GM23248 (cell line): ENCODE measurements around the gene SIK3. TPM values are rescaled to one million over a fixed set of nuclear protein-coding genes. Genes with fewer than 3 reads are reported as not detected.
"Not testable (repeated sequence)": the region's sequence is repeated elsewhere in the genome, so short reads cannot be mapped to it uniquely, and the experiment has no call there.

Experiments
- DNase-seq: peaks from one replicate; pipeline ENCODE4 v3.0.0-alpha.2; 2015
- H2AFZ ChIP-seq: fragments of 200-600 bp; sonication (generic); 2 replicates; pipeline ENCODE4 v1.6.1; 2016; ENCODE audit warnings: antibody characterized with exemption
- H3F3A ChIP-seq: fragments of 200-600 bp; sonication (generic); 2 replicates; pipeline ENCODE4 v1.6.1; 2016; ENCODE audit warnings: mild to moderate bottlenecking, antibody characterized with exemption, mixed run types; ENCODE audit not compliant: insufficient read depth
- H3K27ac ChIP-seq: fragments of 200-600 bp; sonication (generic); 2 replicates; pipeline ENCODE4 v1.5.1; 2016; ENCODE audit warnings: mild to moderate bottlenecking
- H3K27me3 ChIP-seq: fragments of 200-600 bp; sonication (generic); replicated peaks from 2 replicates; pipeline ENCODE4 v1.6.1; 2016; ENCODE audit warnings: mild to moderate bottlenecking; ENCODE audit not compliant: insufficient read depth
- H3K36me3 ChIP-seq: fragments of 200-600 bp; sonication (generic); 2 replicates; pipeline ENCODE4 v1.6.1; 2016; ENCODE audit warnings: low read depth, mild to moderate bottlenecking
- H3K4me1 ChIP-seq: fragments of 200-600 bp; sonication (generic); 2 replicates; pipeline ENCODE4 v1.6.1; 2016; ENCODE audit warnings: mild to moderate bottlenecking; ENCODE audit not compliant: insufficient read depth
- H3K4me2 ChIP-seq: fragments of 200-600 bp; sonication (generic); one replicate; pipeline ENCODE4 v1.6.1; 2016; ENCODE audit warnings: mild to moderate bottlenecking; ENCODE audit not compliant: unreplicated experiment
- H3K4me3 ChIP-seq: fragments of 200-600 bp; sonication (generic); 2 replicates; pipeline ENCODE4 v1.5.1; 2016; ENCODE audit warnings: mild to moderate bottlenecking
- H3K79me2 ChIP-seq: fragments of 200-600 bp; sonication (generic); 2 replicates; pipeline ENCODE4 v1.6.1; 2016; ENCODE audit warnings: mild to moderate bottlenecking; ENCODE audit not compliant: insufficient read depth
- H3K9ac ChIP-seq: fragments of 200-600 bp; sonication (generic); 2 replicates; pipeline ENCODE4 v1.6.1; 2016; ENCODE audit warnings: mild to moderate bottlenecking
- H3K9me2 ChIP-seq: fragments of 200-600 bp; sonication (generic); 2 replicates; pipeline ENCODE4 v1.6.1; 2016; ENCODE audit warnings: mixed run types, mild to moderate bottlenecking, moderate library complexity; ENCODE audit not compliant: insufficient read depth
- H3K9me3 ChIP-seq: fragments of 200-600 bp; sonication (generic); one replicate; pipeline ENCODE4 v1.6.1; 2017; ENCODE audit warnings: low read depth
- H4K20me1 ChIP-seq: fragments of 200-600 bp; sonication (generic); 2 replicates; pipeline ENCODE4 v1.6.0; 2016; ENCODE audit not compliant: insufficient read depth
- EZH2 ChIP-seq: fragments of 200-600 bp; sonication (generic); IDR thresholded peaks from 2 replicates; pipeline ENCODE4 v1.6.1; 2018; ENCODE audit warnings: antibody characterized with exemption, mild to moderate bottlenecking; ENCODE audit not compliant: insufficient read depth, poor library complexity, severe bottlenecking
- EZH2phosphoT487 ChIP-seq: fragments of 200-600 bp; sonication (generic); IDR thresholded peaks from 2 replicates; pipeline ENCODE4 v1.6.1; 2018; ENCODE audit warnings: antibody characterized with exemption, moderate library complexity, mild to moderate bottlenecking, low read depth; ENCODE audit not compliant: insufficient read depth
- WGBS, 2 experiments: methylation state at CpG; one replicate each; pipeline ENCODE4 v1.1.6; 2015 to 2017; ENCODE audit warnings: low lambda C conversion rate in 2 of 2, low coverage in 1 of 2; ENCODE audit errors: missing lambda C conversion rate in 2 of 2; 5-methylcytosine and 5-hydroxymethylcytosine counted together
- in situ Hi-C: fragments of 300-500 bp; cut with MboI; formaldehyde crosslinking; loops from 2 replicates; pipeline ENCODE4 v1.15.0; 2020
- polyA plus RNA-seq: library from polyadenylated mRNA; unstranded; fragments of >200 nt; fragmentation: Nextera tagmentation; extraction: Ambion mirVana; gene quantifications from 2 replicates; pipeline ENCODE4 v1.2.1, GENCODE V29; 2016
- total RNA-seq: library from RNA; depleted of rRNA; stranded (reverse); fragments of >200 nt; shearing (Covaris generic); gene quantifications from 2 replicates; pipeline ENCODE4 v1.2.3, GENCODE V29; 2014

The SIK3 gene
- total and polyA plus RNA-seq, 2 experiments from 2014 or later, result 4.2 to 15.5 TPM

DNA sequence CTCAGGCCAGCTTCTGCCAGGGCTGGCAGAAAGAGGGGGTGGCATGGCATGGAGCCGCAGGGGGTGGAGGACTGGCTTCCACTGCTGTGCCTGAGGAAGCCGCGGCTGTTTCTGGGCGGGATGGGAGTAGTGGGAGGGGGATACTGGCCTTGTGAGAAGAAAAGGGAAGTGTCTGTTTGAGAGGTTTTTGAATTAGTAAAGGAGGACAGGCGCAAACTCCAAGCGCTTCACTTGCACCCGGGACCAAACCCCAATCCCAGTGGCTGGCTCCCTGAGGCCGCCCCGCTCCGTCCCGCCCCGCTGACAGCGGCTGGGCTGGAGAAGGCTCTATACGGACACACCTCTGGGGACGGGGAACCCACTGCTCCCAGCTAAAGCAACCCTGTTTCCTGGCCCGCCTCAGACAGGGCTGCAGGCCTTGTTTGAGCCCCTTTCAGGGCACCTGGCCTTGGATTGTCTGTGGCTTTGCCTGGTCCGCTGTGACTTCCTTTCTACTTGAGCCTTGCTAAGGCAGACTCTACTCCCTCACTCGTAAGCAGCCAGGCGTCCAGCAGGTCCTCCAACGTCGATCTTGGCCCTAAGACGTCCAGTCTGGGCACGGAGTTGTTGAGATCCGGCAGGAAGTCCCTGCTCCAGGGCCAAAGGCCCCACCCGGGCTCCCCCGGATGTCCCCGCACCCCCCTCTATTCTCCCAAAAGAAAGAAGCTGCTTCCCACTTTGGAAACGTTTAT lies 263.0 kb downstream of the SIK3 start:
- peak overlapping the region; percentile 60 for H3K27ac ChIP-seq
- no peaks in the 10 kb centered on the region for H3K9me3 ChIP-seq
- no peaks in the 10 kb centered on the region for H3K79me2 ChIP-seq
- peak overlapping the region; percentile 59 for H3K4me2 ChIP-seq
- peak overlapping the region; percentile 46 for H3K4me3 ChIP-seq
- H3K9ac ChIP-seq, result peak overlapping the region; percentile 68
- H3F3A ChIP-seq, result 0 out of 2 replicates have a peak, but pooled peaks cover 7% of the 10 kb centered on the region
- H3K9me2 ChIP-seq, result no peaks in the 10 kb centered on the region
- peak overlapping the region; percentile 78 for H2AFZ ChIP-seq
- WGBS, 2 experiments, result 55 to 59% methylated on average over 27 to 28 of the region's 28 CpGs
- H3K27me3 ChIP-seq, result no peaks in the 10 kb centered on the region
- peaks cover 5% of the 10 kb centered on the region; the same call in 1 of the 2 replicates for H3K4me1 ChIP-seq
- no peaks in the 10 kb centered on the region for H3K36me3 ChIP-seq
- DNase-seq, result no peak
- H4K20me1 ChIP-seq, result no peaks in the 10 kb centered on the region
- in situ Hi-C loops, result no loop called here
- TF ChIP-seq EZH2phosphoT487, result no peak
- TF ChIP-seq EZH2, result no peak

GRCh38 chr11:116834535-116835041 lies 263.6 kb downstream of the SIK3 start:
- H3K9ac ChIP-seq, in situ Hi-C loops: not testable (repeated sequence)
- WGBS, 2 experiments, result 79 to 81% methylated on average over 13 of the region's 13 CpGs

DNA sequence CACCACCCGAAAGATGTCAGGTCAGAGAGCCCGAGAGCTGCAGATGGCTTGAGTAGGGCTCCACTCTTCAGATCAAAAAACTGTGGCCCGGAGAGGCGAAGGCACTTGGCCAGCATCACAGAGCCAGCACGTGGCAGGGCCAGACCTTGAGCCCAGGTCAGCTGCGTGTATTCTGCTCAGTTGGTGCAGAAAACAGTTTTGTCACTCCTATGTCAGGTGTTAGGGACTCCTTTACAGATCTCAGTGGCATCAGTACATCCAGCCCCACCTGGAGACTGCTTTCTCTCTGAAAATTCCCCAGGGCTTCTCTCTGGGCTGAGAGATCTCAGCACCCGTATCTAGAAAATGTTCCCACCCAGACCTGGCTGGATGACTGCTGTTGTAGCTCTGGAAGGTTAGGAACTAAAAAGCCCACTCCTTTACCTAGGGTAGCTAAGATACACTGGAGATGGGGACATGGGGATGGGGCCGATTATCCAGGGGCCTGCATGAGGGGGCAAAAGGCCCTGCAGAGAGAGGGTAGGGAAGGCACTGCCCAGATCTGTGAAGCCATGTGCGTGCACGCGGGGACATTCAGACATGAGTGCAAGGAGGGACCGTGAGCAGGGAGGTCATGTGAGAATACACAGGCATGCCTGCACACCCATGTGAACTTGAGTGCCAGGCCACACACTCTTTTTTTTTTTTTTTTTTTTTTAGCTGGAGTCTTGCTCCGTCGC lies 264.3 kb downstream of the SIK3 start:
- Histone ChIP-seq H3K36me3 (no peaks in the 10 kb centered on the region), H3K4me1 (peaks cover 5% of the 10 kb centered on the region; the same call in 1 of the 2 replicates), H3K27me3 (no peaks in the 10 kb centered on the region), H3K9me2 (no peaks in the 10 kb centered on the region), H3K4me2 (no peak overlapping the region), H3K4me3 (no peak overlapping the region), H3F3A (no peaks in the 10 kb centered on the region), H3K9me3 (no peaks in the 10 kb centered on the region), H3K27ac (no peak overlapping the region), H3K79me2 (no peaks in the 10 kb centered on the region), H2AFZ (no peak overlapping the region), H3K9ac (no peak overlapping the region), H4K20me1 (no peaks in the 10 kb centered on the region)
- in situ Hi-C loops, result no loop called here
- WGBS, 2 experiments, result 85 to 90% methylated on average over 12 to 14 of the region's 14 CpGs
- DNase-seq, result no peak
- no peak for TF ChIP-seq EZH2phosphoT487
- no peak for TF ChIP-seq EZH2

More at GRCh38 chr11:116834535-116835041, 263.6 kb downstream of the SIK3 start:
- not testable (repeated sequence) for H3K36me3 ChIP-seq, H3K4me2 ChIP-seq, H3K27me3 ChIP-seq, H3K4me1 ChIP-seq, H3K9me3 ChIP-seq, H3K27ac ChIP-seq, H3K4me3 ChIP-seq, DNase-seq, H3K79me2 ChIP-seq, H4K20me1 ChIP-seq, H3K9me2 ChIP-seq, H2AFZ ChIP-seq, H3F3A ChIP-seq

DNA sequence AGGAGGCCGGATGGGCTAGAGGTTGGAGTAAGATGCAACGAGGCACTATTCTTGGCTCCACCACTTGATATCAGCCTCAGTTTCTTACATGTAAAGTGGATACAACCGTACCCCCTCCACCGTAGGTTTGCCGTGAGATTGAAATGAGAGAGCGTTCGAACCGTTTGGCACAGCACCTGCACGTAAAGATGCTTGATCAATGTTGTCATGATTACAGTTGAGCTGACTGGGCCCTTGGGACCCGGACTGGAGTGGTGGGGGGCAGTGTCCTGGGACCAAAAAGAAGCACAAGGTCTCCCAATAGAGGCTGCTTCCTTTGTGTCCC lies 264.8 kb downstream of the SIK3 start:
- H3K27ac ChIP-seq, result no peak overlapping the region

More for the DNA sequence above, 264.8 kb downstream of the SIK3 start:
- Histone ChIP-seq H3K9me3 (no peaks in the 10 kb centered on the region), H3K4me3 (no peak overlapping the region), H3K36me3 (no peaks in the 10 kb centered on the region), H3K9me2 (no peaks in the 10 kb centered on the region), H4K20me1 (no peaks in the 10 kb centered on the region), H2AFZ (no peak overlapping the region), H3K4me1 (peaks cover 5% of the 10 kb centered on the region; the same call in 1 of the 2 replicates), H3K27me3 (no peaks in the 10 kb centered on the region), H3K79me2 (no peaks in the 10 kb centered on the region), H3K4me2 (no peak overlapping the region), H3F3A (no peaks in the 10 kb centered on the region), H3K9ac (no peak overlapping the region)
- in situ Hi-C loops, result no loop called here
- no peak for DNase-seq
- WGBS, 2 experiments, result 88 to 95% methylated on average over 10 of the region's 10 CpGs
- TF ChIP-seq EZH2 (no peak), EZH2phosphoT487 (no peak)
